CD4-positive, alpha-beta memory T cell (primary cell): Measurements from ENCODE around the gene TUBA8. TPM values are rescaled to one million over a fixed set of nuclear protein-coding genes. Genes with fewer than 3 reads are reported as not detected.
"Not testable (repeated sequence)": the region's sequence is repeated elsewhere in the genome, so short reads cannot be mapped to it uniquely, and the experiment has no call there.

Source experiments
- CTCF ChIA-PET: fragments of 350-600 bp; sonication (Branson Sonifier 250); formaldehyde crosslinking; loops from one replicate; lab custom pipeline; 2021; ENCODE audit warnings: inconsistent platforms; ENCODE audit not compliant: partially characterized antibody; lab: Charles Lee
- POLR2A ChIA-PET: fragments of 350-600 bp; sonication (Branson Sonifier 250); formaldehyde crosslinking; loops from one replicate; lab custom pipeline; 2021; ENCODE audit not compliant: partially characterized antibody; lab: Charles Lee
- DNase-seq, 5 donors: peaks; one replicate each; pipeline versions ENCODE4 v3.0.0 to v3.0.0-alpha.2; 2020 to 2022; ENCODE audit warnings: mixed read lengths in 1 of 5
- H3K27ac ChIP-seq: one replicate; pipeline ENCODE4 v1.7.0; 2013; ENCODE audit warnings: low read depth, low read length
- H3K27me3 ChIP-seq: 2 replicates; pipeline ENCODE4 v1.7.0; 2013; ENCODE audit warnings: mild to moderate bottlenecking, low read length, moderate library complexity; ENCODE audit not compliant: insufficient read depth
- H3K36me3 ChIP-seq: 2 replicates; pipeline ENCODE4 v1.7.0; 2013; ENCODE audit warnings: mild to moderate bottlenecking, low read length, moderate library complexity; ENCODE audit not compliant: insufficient read depth
- H3K4me1 ChIP-seq: 2 replicates; pipeline ENCODE4 v1.7.0; 2013; ENCODE audit warnings: mild to moderate bottlenecking, low read length, moderate library complexity; ENCODE audit not compliant: insufficient read depth
- H3K4me3 ChIP-seq, 2 donors: one replicate each; pipeline ENCODE4 v1.7.0; 2013; ENCODE audit warnings: low read length in 2 of 2, mild to moderate bottlenecking in 1 of 2
- H3K9me3 ChIP-seq, 2 donors: one replicate each; pipeline ENCODE4 v1.7.0; 2013; ENCODE audit warnings: low read length in 2 of 2, control low read depth in 1 of 2; ENCODE audit not compliant: control insufficient read depth in 1 of 2
- H3K27ac Mint-ChIP-seq, 7 donors: one replicate each; pipeline ENCODE4 v1.8.0; 2020 to 2021; ENCODE audit warnings: mixed read lengths in 7 of 7, mild to moderate bottlenecking in 6 of 7, inconsistent platforms in 3 of 7, moderate library complexity in 3 of 7
- H3K27me3 Mint-ChIP-seq, 2 donors: one replicate each; pipeline ENCODE4 v1.8.0; 2020 to 2021; ENCODE audit warnings: mixed read lengths in 2 of 2
- H3K36me3 Mint-ChIP-seq, 2 donors: one replicate each; pipeline ENCODE4 v1.8.0; 2020 to 2021; ENCODE audit warnings: mixed read lengths in 2 of 2, inconsistent platforms in 1 of 2, mild to moderate bottlenecking in 1 of 2
- H3K4me1 Mint-ChIP-seq, 4 donors: one replicate each; pipeline ENCODE4 v1.8.0; 2020 to 2021; ENCODE audit warnings: mixed read lengths in 4 of 4, mild to moderate bottlenecking in 1 of 4
- H3K4me3 Mint-ChIP-seq, 8 donors: one replicate each; pipeline ENCODE4 v1.8.0; 2020 to 2021; ENCODE audit warnings: mixed read lengths in 8 of 8, mild to moderate bottlenecking in 7 of 8, moderate library complexity in 6 of 8, inconsistent platforms in 3 of 8
- H3K9me3 Mint-ChIP-seq, 8 donors: one replicate each; pipeline ENCODE4 v1.8.0; 2020 to 2021; ENCODE audit warnings: mixed read lengths in 8 of 8, mild to moderate bottlenecking in 5 of 8, inconsistent platforms in 3 of 8, moderate library complexity in 1 of 8
- intact Hi-C: fragments of 100-400 bp; cut with micrococcal nuclease; formaldehyde crosslinking; loops from one replicate; pipeline ENCODE4 v1.15.1; 2023
- polyA plus RNA-seq, 2 donors: library from polyadenylated mRNA; unstranded; fragments of 300-500 nt; fragmentation: Illumina TruSeq; gene quantifications; one replicate each; pipeline ENCODE4 v1.2.3, GENCODE V29; 2021
- total RNA-seq, 2 experiments: library from RNA; stranded (reverse); gene quantifications; one replicate each; pipeline ENCODE4 v1.2.3, GENCODE V29; 2021

TUBA8 gene
- total and polyA plus RNA-seq, 4 experiments from 2014 or later: 0.33 to 2.7 (median 1.5) TPM

DNA sequence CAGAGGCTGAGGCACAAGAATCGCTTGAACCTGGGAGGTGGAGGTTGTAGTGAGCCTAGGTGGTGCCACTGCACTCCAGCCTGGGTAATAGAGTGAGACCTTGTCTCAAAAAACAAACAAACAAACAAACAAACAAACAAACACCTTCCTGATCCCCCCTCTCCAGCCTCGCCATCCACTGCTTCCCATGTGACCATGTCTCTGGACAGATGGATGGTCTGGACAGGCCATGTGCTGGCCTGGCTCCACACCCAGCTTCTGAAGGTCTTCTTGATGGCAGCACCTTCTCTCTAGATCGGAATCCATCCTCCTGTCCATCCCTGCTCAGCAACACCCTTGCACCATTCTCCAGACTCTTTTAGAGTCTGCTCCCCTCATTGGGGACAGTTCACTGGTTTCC is 43.5 kb upstream of the TUBA8 start:
- Histone ChIP-seq H3K27me3 (peaks cover 10% of the 10 kb centered on the region), H3K4me1 (no peaks in the 10 kb centered on the region), H3K9me3 (no peaks in the 10 kb centered on the region), H3K36me3 (no peaks in the 10 kb centered on the region), H3K27ac (no peak overlapping the region), H3K4me3 (no peak overlapping the region)
- Mint-ChIP-seq H3K9me3 (peaks cover 0 to 2% (median 0%) of the 10 kb centered on the region in 8 donors), H3K4me1 (no peaks in the 10 kb centered on the region), H3K36me3 (no peaks in the 10 kb centered on the region), H3K27ac (no peak overlapping the region), H3K27me3 (peaks cover 38 to 40% of the 10 kb centered on the region in 2 donors), H3K4me3 (no peak overlapping the region)
- no peak for DNase-seq
- CTCF ChIA-PET: no interaction called here
- POLR2A ChIA-PET: no interaction called here
- intact Hi-C loops: no loop called here

DNA sequence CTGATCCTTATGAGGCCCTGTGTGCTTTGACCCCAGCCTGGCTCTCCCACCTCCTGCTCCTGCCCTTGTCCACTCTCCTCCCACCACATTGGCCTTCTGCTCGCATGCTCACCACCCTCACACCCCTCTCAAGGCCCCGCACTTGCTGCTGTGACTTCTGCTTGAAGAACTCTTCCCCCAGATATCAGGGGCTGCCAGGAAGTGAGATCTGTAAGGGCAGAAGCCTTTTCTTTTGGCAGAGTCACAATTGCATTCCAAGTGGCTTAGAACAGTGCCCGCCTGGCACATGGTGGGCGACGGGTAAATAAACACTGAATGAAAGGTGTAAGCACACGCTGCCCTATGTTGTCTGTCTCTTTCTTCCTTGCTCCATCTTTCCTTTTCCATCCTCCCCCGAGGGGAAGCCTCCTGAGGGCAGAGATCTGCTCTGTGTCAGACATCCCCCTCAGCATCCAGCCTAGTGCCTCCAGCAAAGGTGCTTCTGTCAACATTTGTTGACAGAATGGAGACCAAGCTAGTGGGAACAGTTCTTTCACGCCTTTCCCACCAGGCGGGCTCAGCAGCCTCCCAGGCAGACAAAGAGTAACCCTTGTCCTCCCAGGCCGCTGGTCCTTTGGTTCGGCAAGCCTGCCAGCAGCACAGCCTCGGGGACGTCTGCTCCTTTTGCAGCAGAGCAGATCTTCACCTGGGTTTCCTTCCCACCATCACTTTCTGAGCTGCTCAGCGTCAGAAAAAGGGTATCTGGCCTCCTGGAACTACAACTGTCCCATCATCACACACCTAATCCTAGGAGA is 42.9 kb upstream of the TUBA8 start:
- Histone ChIP-seq H3K9me3 (no peaks in the 10 kb centered on the region), H3K4me1 (no peaks in the 10 kb centered on the region), H3K27me3 (peaks cover 10% of the 10 kb centered on the region), H3K27ac (no peak overlapping the region), H3K36me3 (no peaks in the 10 kb centered on the region), H3K4me3 (no peak overlapping the region)
- Mint-ChIP-seq H3K4me3 (no peak overlapping the region), H3K4me1 (no peaks in the 10 kb centered on the region), H3K27me3 (peaks cover 38 to 40% of the 10 kb centered on the region in 2 donors), H3K36me3 (no peaks in the 10 kb centered on the region), H3K27ac (no peak overlapping the region), H3K9me3 (peaks cover 0 to 3% (median 0%) of the 10 kb centered on the region in 8 donors)
- intact Hi-C loops: no loop called here
- CTCF ChIA-PET: no interaction called here
- POLR2A ChIA-PET: no interaction called here
- no peak for DNase-seq

DNA sequence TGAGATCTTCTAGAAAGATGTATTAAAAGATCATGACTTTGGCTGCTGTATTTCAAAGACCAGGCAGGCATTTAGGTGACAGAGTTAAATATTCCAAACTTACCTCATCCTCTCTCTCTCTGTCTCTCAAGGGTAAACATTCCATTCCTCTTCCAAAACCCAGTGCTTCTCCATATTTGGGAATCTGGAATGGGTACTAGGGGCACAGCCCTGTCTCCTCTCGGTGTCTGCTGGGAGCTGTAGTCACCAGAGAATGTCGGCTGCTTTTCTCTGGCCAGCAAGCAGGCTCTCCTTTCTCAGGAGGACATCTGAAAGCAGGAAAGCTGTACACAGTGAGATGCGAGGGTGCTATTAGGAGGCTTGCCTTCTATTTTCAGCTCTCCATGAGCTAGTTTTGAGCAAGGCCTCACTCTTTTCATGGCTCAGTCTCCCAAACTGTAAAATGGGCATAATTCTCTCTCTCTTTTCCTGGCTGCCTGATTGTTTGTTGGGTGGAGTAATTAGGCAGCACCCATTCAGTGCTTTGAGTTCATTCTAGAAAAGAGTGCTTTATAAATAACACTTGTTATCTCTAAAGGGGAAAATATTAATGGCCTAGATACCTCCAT is 42.1 kb upstream of the TUBA8 start:
- Mint-ChIP-seq H3K4me3 (no peak overlapping the region), H3K4me1 (no peaks in the 10 kb centered on the region), H3K27me3 (peaks cover 36% of the 10 kb centered on the region in 2 donors), H3K27ac (no peak overlapping the region), H3K36me3 (no peaks in the 10 kb centered on the region), H3K9me3 (peaks cover 0 to 3% (median 0%) of the 10 kb centered on the region in 8 donors)
- POLR2A ChIA-PET: no interaction called here
- Histone ChIP-seq H3K4me1 (no peaks in the 10 kb centered on the region), H3K27me3 (peaks cover 10% of the 10 kb centered on the region), H3K9me3 (no peaks in the 10 kb centered on the region), H3K27ac (no peak overlapping the region), H3K36me3 (no peaks in the 10 kb centered on the region), H3K4me3 (no peak overlapping the region)
- CTCF ChIA-PET: no interaction called here
- no peak for DNase-seq
- intact Hi-C loops: no loop called here

DNA sequence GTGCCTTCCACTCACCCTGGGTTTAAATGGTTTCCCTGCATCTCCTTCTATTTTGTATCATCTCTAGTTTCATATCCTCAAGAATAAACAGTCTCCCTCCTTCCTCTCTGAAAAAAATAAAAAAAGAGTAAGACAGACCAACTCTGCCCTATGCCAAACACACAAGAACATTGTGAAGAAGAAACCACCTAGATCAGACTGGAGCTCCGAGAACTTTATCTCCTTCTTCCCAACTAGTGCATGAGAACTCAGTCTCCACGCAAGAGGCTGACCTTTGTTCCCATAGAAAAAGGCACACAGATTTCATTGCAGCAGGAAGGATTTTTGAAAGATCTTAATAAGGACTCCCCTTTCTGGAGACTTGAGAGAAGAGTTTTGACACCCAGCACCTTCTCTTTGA is 41.6 kb upstream of the TUBA8 start:
- intact Hi-C loops: no loop called here
- Mint-ChIP-seq H3K4me3 (no peak overlapping the region), H3K9me3 (peaks cover 0 to 3% (median 0%) of the 10 kb centered on the region in 8 donors), H3K27ac (no peak overlapping the region), H3K4me1 (no peaks in the 10 kb centered on the region), H3K36me3 (no peaks in the 10 kb centered on the region), H3K27me3 (peaks cover 33 to 36% of the 10 kb centered on the region in 2 donors)
- peaks cover 10% of the 10 kb centered on the region for H3K27me3 ChIP-seq
- no peaks in the 10 kb centered on the region for H3K36me3 ChIP-seq
- no peak overlapping the region for H3K27ac ChIP-seq
- no peaks in the 10 kb centered on the region for H3K9me3 ChIP-seq
- H3K4me3 ChIP-seq: no peak overlapping the region
- ChIA-PET CTCF (no interaction called here), POLR2A (no interaction called here)
- no peak for DNase-seq
- no peaks in the 10 kb centered on the region for H3K4me1 ChIP-seq

DNA sequence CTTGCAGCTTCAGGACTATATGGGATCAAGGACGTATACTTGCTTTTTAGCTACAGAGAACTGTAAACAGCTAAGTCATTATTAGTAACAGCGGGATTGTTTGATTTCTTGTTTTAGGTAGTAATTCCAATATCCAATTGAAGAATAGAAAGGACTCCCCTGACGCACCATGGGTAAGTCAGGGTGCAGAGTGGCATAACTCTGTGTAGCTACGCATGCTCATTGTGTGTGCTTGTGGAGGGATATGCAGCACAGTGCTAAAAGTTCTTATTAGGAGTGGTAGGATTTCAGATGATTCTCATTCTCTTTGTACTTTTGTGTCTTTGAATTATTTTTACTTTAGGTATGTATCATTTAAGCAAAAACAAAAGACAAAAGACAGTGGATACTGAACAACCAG is 40.6 kb upstream of the TUBA8 start:
- intact Hi-C loops: no loop called here
- CTCF ChIA-PET: no interaction called here
- peaks cover 0 to 3% (median 0%) of the 10 kb centered on the region in 8 donors for H3K9me3 Mint-ChIP-seq

DNA sequence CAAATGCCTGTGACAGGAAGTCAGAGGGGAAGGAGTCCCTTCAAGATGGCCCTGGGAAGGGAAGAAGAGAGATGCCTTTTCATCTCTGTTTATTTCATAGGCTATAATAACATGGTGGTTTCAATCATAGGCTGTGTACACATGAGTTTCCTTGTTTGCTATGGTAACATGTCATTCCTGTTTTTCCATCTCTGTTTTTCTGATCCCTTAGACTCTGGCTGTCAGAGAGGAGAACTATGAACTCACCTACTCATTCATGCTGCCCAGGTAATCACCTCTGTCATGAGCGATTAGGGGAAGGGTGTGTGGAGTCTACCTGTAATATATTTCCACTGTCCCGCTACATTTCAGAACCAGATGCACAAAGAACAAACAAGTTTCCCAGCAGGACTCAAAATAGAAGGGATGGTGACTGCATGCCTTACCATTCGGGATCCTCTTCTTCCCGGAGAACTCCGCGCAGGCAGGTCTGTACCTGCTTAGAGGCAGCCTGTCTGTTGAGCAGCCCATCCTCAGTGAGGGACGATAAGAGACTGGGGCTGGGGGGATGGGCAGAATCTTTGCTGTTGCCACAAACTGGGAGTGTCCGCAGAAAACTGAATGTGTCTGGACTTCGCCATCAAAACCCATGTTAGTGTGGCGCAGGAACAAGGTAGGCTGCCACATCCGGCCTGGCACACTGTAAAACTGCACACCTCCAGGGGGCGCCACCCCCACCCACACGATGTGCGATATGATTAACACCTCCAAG is 39.9 kb upstream of the TUBA8 start:
- Histone ChIP-seq H3K27ac (no peak overlapping the region), H3K27me3 (peaks cover 4% of the 10 kb centered on the region), H3K4me1 (no peaks in the 10 kb centered on the region), H3K36me3 (no peaks in the 10 kb centered on the region), H3K9me3 (no peaks in the 10 kb centered on the region), H3K4me3 (no peak overlapping the region)
- ChIA-PET CTCF (interaction anchor here (9.0 kb wide), 1 partner anchor 239 kb away, joined by 226 read pairs; no protein-coding TSS in a partner anchor), POLR2A (no interaction called here)
- no peak for DNase-seq
- no peak overlapping the region for H3K27ac Mint-ChIP-seq
- no peak overlapping the region for H3K4me3 Mint-ChIP-seq
- intact Hi-C loops: no loop called here
- H3K4me1 Mint-ChIP-seq: no peaks in the 10 kb centered on the region
- H3K27me3 Mint-ChIP-seq: peaks cover 19 to 22% of the 10 kb centered on the region in 2 donors
- peaks cover 0 to 3% (median 0%) of the 10 kb centered on the region in 8 donors for H3K9me3 Mint-ChIP-seq
- H3K36me3 Mint-ChIP-seq: no peaks in the 10 kb centered on the region

More for the DNA sequence above, 40.6 kb upstream of the TUBA8 start:
- H3K4me1 ChIP-seq: no peaks in the 10 kb centered on the region
- H3K27me3 Mint-ChIP-seq: peaks cover 26 to 29% of the 10 kb centered on the region in 2 donors
- no peak for DNase-seq
- no peaks in the 10 kb centered on the region for H3K36me3 Mint-ChIP-seq
- H3K27ac ChIP-seq: no peak overlapping the region
- H3K27me3 ChIP-seq: peaks cover 4% of the 10 kb centered on the region
- H3K27ac Mint-ChIP-seq: no peak overlapping the region
- no peaks in the 10 kb centered on the region for H3K36me3 ChIP-seq
- H3K4me3 Mint-ChIP-seq: no peak overlapping the region
- no peak overlapping the region for H3K4me3 ChIP-seq
- no peaks in the 10 kb centered on the region for H3K4me1 Mint-ChIP-seq
- H3K9me3 ChIP-seq: no peaks in the 10 kb centered on the region
- POLR2A ChIA-PET: no interaction called here

DNA sequence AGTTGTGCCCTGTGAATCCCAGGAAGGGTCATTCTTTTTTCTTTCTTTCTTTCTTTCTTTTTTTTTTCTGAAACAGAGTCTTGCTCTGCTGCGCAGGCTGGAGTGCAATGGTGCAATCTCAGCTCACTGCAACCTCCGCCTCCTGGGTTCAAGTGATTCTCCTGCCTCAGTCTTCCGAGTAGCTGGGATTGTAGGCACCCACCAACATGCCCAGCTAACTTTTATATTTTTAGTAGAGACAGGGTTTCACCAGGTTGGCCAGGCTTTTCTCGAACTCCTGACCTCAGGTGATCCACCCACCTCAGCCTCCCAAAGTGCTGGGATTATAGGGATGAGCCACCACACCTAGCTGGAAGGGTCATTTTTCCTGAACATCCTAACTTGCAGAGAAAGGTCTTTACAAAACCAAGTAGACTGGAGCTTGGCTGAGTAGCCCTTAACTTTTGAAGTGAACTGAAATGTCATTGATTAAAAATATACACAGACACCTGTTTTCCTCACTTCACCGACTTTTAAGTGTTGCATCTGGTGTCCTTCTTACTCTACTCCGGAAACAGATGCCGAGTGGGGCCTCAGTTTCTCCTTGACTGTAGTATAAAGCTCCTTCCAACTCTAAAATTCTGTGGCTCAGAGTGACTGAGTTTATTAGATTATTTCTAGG is 39.2 kb upstream of the TUBA8 start:
- H3K27me3 ChIP-seq, DNase-seq, POLR2A ChIA-PET, H3K4me1 ChIP-seq, H3K27ac ChIP-seq, H3K27ac Mint-ChIP-seq, H3K9me3 ChIP-seq, H3K36me3 Mint-ChIP-seq, H3K4me1 Mint-ChIP-seq, H3K4me3 ChIP-seq, H3K36me3 ChIP-seq, intact Hi-C loops, H3K4me3 Mint-ChIP-seq, H3K9me3 Mint-ChIP-seq: not testable (repeated sequence)
- CTCF ChIA-PET: interaction anchor here (0.7 to 9.0 kb wide), 2 partner anchors 240 to 294 kb away, joined by 3 to 226 read pairs; no protein-coding TSS in a partner anchor
- H3K27me3 Mint-ChIP-seq: peaks cover 12 to 15% of the 10 kb centered on the region in 2 donors
